ENCODE measurements around the gene HAUS5.
A peak's percentile ranks its signal among the peaks of the same experiment; 100 is the strongest.
"Not testable (repeated sequence)": the region's sequence is repeated elsewhere in the genome, so short reads cannot be mapped to it uniquely, and the experiment has no call there.

Gene HAUS5

DNA sequence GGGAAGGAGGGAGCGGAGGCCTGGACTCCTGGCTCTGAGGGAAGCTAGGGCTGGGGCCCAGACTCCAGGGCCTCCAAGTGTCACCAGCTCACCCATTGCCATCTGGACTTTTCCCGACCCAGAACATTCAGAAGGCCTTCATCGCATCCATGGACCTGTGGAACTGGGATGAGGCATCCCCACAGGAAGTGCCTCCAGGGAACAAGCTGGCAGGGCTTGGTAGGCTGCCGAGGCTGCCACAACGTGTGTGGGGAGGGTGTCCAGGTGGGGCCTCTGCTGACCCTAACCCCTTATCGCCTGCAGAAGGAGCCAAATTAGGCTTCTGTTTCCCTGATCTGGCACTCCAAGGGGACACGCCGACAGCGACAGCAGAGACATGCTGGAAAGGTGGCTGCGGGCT, 29.8 kb downstream of the HAUS5 start:
- DNase-seq (ENCODE audit: low read depth in 1 of 2, low spot score in 1 of 2), result no peak

DNA sequence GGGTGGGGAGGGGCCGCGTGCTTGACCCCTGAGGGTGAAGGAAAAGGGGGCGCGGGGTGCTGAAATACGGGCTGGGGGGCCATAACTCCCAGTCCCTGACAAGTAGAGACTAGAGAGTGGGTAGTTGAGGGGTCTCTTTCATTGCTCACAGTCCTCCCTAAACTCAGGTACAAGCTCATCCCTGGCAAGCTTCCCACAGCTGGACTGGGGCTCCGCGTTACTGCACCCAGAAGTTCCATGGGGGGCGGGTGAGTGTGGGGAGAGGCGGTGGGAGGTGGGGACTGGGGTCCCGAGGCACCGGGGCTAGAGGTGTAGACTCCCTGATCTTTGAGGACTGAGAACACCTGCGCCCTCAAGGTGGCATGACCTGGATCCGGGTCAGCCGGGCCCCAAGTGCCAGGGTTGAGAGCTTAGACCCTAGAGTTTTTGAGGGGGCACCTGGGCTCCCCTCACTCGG, 30.3 kb downstream of the HAUS5 start:
- no peak for DNase-seq (ENCODE audit: low read depth in 1 of 2, low spot score in 1 of 2)

DNA sequence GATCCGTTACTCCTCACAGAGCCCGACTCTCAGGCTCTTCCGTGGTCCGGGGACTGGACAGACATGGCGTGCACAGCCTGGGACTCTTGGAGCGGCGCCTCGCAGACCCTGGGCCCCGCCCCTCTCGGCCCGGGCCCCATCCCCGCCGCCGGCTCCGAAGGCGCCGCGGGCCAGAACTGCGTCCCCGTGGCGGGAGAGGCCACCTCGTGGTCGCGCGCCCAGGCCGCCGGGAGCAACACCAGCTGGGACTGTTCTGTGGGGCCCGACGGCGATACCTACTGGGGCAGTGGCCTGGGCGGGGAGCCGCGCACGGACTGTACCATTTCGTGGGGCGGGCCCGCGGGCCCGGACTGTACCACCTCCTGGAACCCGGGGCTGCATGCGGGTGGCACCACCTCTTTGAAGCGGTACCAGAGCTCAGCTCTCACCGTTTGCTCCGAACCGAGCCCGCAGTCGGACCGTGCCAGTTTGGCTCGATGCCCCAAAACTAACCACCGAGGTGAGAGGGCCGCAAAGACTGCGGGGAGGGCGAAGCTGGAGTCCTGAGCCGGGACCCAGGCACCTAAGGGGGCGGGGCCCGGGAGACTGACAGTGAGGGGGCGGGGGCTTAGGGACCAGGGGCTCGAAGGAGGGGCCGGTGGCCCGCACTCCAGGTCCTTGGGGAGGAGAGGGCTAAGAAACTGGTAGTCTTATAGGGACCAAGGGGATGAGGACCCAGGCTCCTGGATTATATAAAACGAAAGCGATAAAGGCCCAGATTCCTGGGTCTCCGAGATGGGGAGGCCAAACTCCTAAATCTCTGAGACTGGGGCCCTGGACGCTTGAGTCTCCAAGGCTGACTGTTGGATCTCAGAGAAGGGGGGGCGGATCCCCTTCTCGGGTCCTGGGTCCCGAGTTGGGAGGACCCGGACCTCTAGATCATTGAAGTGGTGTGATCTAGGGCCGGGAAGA, 31.0 kb downstream of the HAUS5 start:
- peak; percentile 65 to 70 for DNase-seq (ENCODE audit: low read depth in 1 of 2, low spot score in 1 of 2)

DNA sequence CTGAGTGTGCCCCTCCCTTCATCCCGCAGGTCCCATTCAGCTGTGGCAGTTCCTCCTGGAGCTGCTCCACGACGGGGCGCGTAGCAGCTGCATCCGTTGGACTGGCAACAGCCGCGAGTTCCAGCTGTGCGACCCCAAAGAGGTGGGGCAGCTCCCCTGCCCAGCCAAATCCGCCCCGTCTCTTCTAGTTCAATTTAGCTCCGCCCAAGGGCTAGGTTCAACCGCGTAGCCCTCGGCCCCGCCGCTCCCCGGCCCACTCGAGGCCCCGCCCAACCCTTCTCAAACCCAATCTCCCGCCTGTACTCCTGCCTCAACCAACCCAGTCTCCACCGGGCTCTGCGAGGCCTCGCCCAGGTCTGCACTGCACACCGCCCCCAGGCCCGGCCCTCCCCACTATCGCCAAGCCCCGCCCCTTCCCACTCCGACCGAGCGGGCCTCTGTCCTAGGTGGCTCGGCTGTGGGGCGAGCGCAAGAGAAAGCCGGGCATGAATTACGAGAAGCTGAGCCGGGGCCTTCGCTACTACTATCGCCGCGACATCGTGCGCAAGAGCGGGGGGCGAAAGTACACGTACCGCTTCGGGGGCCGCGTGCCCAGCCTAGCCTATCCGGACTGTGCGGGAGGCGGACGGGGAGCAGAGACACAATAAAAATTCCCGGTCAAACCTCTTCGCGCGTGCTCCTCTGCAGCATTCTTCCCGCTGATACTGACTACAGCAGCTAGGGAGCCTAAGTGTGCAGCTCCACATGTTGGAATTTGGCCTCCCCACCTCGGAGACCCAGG, 31.9 kb downstream of the HAUS5 start:
- DNase-seq (ENCODE audit: low read depth in 1 of 2, low spot score in 1 of 2), result peak; percentile 83 to 93

DNA sequence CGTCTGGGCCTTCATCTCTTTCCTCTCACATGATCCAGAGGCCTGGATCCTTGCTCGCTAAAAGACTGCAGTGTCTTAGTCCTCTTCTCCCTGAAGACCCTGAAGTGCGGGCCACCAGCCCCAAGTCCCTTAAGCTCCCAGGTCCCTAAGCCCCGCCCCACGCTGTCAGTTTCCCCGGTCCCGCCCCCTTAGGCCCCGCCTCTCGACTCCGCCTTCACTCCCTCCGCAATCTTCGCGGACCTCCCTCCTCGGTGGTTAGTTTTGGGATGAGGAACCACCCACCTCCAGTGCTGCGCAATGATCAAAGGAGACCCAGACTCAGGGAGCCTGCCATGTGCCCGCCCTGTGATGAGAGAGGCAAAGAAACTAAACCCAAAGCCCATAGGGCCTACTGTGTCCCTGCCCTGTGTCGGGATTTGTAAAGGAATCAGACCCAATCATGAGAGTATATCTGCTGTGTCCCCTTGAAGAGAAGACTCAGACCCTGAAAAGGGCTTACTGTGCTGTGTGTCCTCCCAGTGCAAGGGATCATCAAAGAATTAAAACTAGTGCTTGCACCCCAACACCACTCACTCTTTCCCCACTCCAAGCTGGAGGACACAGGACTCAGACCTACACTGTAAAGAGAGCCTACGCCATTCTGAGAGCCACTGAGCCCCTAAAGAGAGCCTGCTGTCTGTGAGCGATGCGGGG, 32.6 kb downstream of the HAUS5 start:
- peak; percentile 64 to 70 for DNase-seq (ENCODE audit: low read depth in 1 of 2, low spot score in 1 of 2)

DNA sequence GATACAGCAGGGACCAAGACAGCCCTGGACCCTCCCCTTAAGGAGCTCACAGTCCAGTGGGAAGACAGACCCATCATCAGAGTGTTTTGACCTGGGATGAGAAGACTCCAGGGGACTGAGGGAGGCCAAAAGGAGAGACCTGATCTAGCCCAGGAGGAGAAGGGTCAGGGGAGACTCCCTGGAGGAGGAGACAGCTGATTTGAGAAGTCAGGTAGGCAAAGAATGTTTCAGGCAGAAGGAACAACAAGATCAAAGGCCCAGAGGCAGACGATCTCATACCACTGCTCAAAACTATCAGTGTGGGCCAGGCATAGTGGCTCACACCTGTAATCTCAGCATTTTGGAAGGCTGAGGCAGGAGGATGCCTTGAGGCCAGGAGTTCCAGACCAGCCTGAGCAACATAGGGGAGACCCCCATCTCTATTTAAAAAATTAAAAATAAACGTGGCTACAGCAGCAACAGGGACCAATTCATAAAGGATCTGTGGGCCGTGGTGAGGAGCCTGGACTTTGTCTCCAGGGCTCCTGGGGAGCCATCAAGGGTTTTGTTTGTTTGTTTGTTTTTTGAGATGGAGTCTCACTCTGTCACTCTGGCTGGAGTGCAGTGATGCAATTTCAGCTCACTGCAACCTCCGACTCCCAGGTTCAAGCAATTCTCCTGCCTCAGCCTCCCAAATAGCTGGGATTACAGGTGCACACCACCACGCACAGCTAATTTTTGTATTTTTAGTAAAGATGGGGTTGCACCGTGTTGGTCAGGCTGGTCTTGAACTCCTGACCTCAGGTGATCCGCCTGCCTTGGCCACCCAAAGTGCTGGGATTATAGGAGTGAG, 33.4 kb downstream of the HAUS5 start:
- DNase-seq (ENCODE audit: low read depth in 1 of 2, low spot score in 1 of 2), result no peak

DNA sequence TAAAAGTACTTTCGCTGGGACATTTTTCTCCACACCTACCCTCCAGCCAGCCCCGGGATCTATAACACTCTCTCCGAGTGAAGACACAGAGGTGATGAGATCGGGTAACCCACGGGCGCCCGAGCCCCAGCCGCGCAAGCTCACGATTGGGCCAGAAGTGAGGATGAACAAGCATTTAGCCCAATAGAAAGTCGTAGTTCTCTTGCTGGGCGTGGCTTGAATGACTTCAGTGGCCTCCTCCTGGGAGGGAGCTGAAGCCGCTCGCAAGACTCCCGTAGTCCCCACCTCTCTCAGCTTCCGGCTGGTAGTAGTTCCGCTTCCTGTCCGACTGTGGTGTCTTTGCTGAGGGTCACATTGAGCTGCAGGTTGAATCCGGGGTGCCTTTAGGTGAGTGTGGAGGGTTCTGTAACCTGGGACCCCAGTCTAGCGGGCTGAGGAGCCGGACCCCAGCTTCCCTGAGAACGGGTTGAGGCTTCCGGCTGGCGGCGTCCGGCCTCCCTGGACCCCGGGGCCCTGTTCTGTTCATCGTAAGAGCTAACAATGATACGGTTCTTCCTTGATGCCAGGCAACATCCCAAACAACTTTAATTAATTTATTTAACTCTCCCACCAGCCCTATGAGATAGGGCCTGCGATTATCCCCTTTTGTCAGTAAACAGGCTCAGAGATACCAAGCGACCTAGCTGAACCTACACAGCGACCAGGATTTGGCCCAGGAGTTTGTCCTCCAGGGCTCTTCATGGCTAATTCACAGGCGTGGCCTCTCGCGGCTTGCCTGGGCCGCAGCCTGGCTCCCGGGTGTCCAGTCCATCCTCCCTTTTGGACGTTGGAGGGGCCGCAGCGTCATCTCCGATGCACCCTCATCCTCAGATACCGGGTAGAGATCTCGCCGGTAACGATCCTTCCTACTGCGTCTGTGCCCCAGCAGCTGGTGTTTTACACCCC, 35.8 kb downstream of the HAUS5 start, which contains the start of gene COX6B1:
Gene COX6B1, plus strand, starts transcription at position 307 of the 945 bp plus-strand sequence. CDS start 2,921 bp downstream, outside the sequence.
- DNase-seq (ENCODE audit: low read depth in 1 of 2, low spot score in 1 of 2), result peak; percentile 70 to 94

DNA sequence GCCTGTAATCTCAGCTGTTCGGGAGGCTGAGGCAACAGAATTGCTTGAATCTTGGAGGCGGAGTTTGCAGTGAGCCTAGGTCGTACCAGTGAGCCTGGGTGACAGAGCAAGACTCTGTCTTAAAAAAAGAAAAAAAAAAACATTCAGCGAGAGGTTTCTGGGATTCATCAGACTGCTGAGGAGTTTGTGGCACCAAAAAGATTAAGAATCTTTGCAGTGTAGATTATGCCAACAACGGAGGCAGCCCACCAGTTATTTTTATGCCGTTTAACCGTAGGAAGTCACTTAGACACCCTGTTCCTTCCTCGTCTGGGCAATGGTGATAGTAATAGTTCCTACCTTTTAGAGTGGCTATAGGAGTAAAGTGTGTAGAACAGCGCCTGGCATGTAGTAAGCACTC, 38.0 kb downstream of the HAUS5 start:
- no peak for DNase-seq (ENCODE audit: low read depth in 1 of 2, low spot score in 1 of 2)

DNA sequence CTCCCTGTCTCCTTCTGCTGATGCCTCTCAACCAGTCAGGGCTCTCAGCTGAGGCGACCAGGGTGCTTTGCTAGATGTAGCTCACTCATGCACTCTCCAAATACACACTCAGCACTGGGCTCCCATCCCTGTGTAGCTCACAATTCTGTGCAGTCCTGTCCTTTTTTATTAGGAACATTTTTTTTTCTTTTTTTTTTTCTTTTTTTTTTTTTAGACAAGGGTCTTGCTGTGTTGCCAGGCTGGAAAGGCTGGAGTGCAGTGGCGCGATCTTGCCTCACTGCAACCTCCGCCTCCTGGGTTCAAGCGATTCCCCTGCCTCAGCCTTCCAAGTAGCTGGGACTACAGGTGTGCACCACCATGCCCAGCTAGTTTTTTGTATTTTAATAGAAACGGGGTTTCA, 42.3 kb downstream of the HAUS5 start:
- not testable (repeated sequence) for DNase-seq (ENCODE audit: low read depth in 1 of 2, low spot score in 1 of 2)

DNA sequence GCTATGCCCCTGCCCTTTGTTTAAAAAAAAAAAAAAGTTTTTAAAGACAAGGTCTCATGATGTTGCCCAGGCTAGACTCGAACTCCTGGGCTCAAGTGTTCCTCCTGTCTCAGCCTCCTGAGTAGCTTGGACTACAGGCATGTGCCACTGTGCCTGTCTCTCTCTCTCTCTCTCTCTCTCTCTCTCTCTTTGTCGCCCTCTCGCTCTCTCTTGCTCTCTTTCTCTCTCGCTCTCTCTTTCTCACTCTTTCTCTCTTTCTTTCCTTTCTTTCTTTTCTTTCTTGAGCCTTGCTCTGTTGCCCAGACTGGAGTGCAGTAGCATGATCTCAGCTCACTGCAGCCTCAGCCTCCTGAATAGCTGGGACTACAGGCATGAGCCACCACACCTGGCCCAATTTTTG, 43.1 kb downstream of the HAUS5 start:
- DNase-seq (ENCODE audit: low read depth in 1 of 2, low spot score in 1 of 2), result no peak

DNA sequence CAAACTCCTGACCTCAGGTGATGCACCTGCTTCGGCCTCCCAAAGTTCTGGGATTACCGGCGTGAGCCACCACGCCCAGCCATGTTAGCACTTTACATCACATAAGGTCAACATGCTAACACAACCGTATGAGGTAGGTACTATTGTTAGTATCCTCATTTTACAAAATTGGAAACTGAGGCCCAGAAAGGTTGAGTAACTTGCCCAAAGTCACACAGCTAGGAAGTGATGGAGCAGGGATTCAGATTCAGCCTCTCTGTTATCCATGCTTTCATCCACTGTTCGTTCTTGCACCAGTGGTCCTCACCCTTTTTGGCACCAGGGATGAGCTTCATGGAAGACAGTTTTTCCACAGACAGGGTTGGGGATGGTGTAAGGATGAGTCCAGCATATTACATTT, 44.2 kb downstream of the HAUS5 start:
- DNase-seq (ENCODE audit: low read depth in 1 of 2, low spot score in 1 of 2), result no peak

DNA sequence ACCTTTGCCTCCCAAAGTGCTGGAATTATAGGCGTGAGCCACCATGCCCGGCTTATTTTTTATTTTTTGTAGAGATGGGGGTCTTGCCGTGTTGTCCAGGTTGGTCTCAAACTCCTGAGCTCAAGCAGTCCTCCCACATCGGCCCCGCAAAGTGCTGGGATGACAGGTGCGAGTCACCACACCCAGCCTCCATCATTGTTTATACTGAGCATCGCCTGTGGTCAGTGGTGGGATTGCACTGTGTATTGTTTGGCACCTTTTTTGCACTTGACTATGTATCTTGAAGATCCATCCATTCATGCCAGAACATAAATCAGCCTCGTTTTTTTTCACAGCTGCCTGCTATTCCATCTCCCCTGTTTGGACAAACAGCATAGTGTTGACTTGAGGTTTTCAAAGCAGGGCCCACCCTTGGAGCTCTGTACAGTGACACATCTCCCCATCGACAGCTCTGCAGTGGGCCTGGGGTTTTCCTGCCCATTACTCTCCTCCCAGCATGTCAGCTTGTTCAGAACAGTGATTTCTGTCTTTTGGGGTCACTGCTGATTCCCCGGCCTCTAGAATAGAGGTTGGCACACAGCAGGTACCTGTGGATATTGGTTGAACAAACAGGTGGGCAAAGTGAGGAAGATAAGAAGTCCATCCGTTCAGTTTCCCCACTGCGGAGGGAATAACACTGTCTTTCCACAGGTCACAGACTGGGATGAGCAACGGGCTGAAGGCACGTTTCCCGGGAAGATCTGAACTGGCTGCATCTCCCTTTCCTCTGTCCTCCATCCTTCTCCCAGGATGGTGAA, 45.6 kb downstream of the HAUS5 start:
- DNase-seq (ENCODE audit: low read depth in 1 of 2, low spot score in 1 of 2), result no peak

DNA sequence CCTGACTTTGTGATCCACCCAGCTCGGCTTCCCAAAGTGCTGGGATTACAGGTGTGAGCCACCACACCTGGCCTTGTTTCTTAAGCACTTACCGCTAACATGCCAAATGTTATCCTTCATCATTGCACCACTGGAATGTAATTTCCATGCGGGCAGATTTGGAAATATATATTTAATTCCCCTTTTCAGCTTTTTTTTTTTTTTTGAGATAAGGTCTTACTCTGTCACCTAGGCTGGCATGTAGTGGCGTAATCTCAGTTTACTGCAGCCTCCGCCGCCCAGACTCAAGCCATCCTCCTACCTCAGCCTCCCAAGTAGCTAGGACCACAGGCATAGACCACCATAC, 49.4 kb downstream of the HAUS5 start:
- DNase-seq (ENCODE audit: low read depth in 1 of 2, low spot score in 1 of 2), result no peak

DNA sequence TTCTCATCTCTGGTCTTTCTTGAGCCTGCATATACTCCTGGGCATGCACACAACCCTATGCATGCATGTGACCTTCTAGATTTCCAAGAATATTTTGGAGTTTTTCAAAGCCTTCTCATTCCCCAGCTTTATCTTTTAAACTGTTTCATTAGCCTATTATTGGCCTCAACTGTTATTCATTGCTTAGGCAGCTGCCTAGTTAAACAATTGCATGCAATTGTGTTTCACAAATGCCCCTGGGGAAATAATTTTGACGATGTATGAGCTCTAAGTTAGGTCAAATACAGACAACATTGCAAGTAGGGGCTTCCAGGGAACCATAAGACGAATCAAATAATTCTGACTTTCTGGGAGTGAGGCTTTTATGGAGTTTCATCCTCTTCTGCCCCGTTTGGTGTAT, 51.4 kb downstream of the HAUS5 start:
- no peak for DNase-seq (ENCODE audit: low read depth in 1 of 2, low spot score in 1 of 2)

DNA sequence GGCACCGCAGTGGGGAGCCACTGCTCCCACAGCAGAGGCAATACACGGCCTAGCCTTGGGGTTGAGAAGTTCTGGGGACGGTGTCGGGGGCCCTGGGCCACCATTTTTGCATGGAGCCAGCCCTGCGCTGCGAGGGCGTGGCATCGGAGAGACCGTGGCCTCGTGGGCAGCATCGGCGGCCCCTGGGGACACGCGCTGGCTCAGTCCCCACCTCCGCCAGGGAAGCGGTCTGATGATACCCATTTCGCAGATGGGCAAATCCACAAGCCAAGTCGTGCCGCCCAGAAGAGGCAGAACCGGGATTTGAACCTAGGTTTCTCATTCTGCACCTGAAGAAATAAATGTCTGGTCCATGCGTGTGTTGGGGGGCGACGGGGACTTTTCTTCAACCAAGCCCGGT, 52.6 kb downstream of the HAUS5 start:
- no peak for DNase-seq (ENCODE audit: low read depth in 1 of 2, low spot score in 1 of 2)

DNA sequence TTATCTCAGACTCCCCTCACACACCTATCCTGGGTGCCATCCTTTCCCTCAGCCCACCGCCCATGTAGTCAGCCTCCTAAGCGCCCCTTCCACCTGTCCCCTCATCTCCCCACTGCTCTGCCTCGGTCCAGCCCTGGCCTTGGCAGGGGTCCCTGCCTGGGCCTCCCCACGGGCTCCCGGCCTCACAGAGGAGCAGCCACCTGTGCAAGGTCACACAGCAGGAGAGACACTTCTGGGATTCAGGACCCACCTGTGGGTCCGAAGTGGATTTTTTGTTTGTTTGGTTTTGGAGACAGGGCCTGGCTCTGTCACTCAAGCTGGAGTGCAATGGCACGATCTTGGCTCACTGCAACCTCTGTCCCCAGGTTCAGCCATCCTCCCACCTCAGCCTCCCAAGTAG, 53.1 kb downstream of the HAUS5 start:
- DNase-seq (ENCODE audit: low read depth in 1 of 2, low spot score in 1 of 2), result no peak

DNA sequence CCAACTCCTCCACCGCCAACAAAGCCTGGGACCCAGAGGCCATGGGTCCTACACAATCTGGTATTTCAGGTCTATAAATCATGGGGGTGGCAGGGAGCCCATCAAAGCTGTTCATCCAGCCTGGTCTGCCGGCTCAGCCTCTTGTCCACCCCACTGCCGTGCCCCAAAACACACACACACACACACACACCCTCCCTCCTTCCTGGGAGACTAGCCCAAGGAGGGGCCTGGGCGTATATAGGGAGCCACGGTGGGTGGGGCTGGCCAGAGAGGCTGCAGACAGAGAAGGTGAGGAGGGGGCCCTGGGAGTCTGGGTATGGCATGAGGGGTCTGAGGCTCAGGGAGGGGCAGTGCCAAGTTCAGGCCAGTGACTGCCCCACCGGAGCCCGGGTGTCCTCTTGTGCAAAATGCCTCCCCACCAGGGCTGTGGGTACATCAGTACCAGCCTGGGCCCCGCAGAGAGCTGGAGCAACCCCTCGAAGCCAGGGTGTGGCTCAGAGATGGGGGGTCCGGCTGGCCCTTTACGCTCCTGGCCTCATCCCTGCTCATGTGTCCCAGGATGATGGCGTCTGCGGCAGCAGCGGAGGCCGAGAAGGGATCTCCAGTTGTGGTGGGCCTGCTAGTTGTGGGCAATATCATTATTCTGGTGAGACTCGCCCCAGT, 53.8 kb downstream of the HAUS5 start, which contains the start of gene UPK1A:
Gene UPK1A, plus strand, starts transcription at position 267 of the 663 bp plus-strand sequence. Its CDS starts 296 bp downstream, at position 563.
- no peak for DNase-seq (ENCODE audit: low read depth in 1 of 2, low spot score in 1 of 2)

DNA sequence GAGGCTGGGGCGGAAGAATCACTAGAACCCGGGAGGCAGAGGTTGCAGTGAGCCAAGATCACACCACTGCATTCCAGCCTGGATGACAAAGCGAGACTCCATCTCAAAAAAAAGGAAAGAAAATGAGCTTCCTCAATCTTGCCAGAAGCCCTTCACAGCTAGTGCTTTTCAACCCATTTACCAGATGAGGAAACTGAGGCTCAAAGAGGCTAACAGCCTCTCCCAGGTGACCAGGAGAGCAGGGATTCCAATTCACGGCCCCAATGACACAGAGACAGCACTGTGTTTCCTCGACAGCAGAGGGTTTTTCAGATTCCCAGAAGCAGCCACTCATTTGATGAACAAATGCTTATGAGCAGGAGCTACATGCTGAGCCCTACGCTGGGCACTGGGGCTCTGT, 57.0 kb downstream of the HAUS5 start:
- no peak for DNase-seq (ENCODE audit: low read depth in 1 of 2, low spot score in 1 of 2)
